Loucy (cell line): Measurements from ENCODE around the gene KLF2.

ENCODE experiments used
- H2AFZ ChIP-seq: fragments of 200-600 bp; sonication (generic); 2 replicates; pipeline ENCODE4 v1.6.0; 2016; ENCODE audit warnings: antibody characterized with exemption, mild to moderate bottlenecking, low read length, moderate library complexity
- H3F3A ChIP-seq: fragments of 200-600 bp; 2 replicates; pipeline ENCODE4 v1.6.0; 2016; ENCODE audit warnings: antibody characterized with exemption, low read depth, mild to moderate bottlenecking
- H3K27me3 ChIP-seq: fragments of 200-600 bp; sonication (generic); 2 replicates; pipeline ENCODE4 v1.6.1; 2014; ENCODE audit warnings: low read length, mild to moderate bottlenecking; ENCODE audit not compliant: insufficient read depth, poor library complexity, severe bottlenecking
- H3K36me3 ChIP-seq: fragments of 200-600 bp; sonication (generic); 2 replicates; pipeline ENCODE4 v1.6.1; 2016; ENCODE audit warnings: low read length; ENCODE audit not compliant: insufficient read depth
- H3K4me1 ChIP-seq: fragments of 200-600 bp; sonication (generic); 2 replicates; pipeline ENCODE4 v1.5.1; 2014; ENCODE audit warnings: low read length, mild to moderate bottlenecking; ENCODE audit not compliant: insufficient read depth, poor library complexity, severe bottlenecking
- H3K4me2 ChIP-seq: fragments of 200-600 bp; sonication (generic); 2 replicates; pipeline ENCODE4 v1.6.0; 2014; ENCODE audit warnings: antibody characterized with exemption, low read length, low read depth, mild to moderate bottlenecking; ENCODE audit not compliant: poor library complexity, severe bottlenecking
- H3K4me3 ChIP-seq: fragments of 200-600 bp; sonication (generic); 2 replicates; pipeline ENCODE4 v1.5.1; 2014; ENCODE audit warnings: low read length, mild to moderate bottlenecking, mixed read lengths; ENCODE audit not compliant: poor library complexity, severe bottlenecking
- H3K79me2 ChIP-seq: fragments of 200-600 bp; sonication (generic); 2 replicates; pipeline ENCODE4 v1.6.1; 2014; ENCODE audit warnings: low read length; ENCODE audit not compliant: insufficient read depth
- H3K9ac ChIP-seq: fragments of 200-600 bp; sonication (generic); 2 replicates; pipeline ENCODE4 v1.6.0; 2014; ENCODE audit warnings: mild to moderate bottlenecking, low read depth, low read length, moderate library complexity; ENCODE audit not compliant: poor library complexity, severe bottlenecking
- H3K9me2 ChIP-seq: fragments of 200-600 bp; sonication (generic); replicated peaks from 2 replicates; pipeline ENCODE4 v1.6.1; 2016; ENCODE audit warnings: low read depth, low read length, mixed read lengths
- H3K9me3 ChIP-seq: fragments of 200-600 bp; sonication (generic); 2 replicates; pipeline ENCODE4 v1.6.1; 2014; ENCODE audit warnings: mild to moderate bottlenecking, antibody characterized with exemption, low read length, low read depth; ENCODE audit not compliant: insufficient read depth
- H4K20me1 ChIP-seq: fragments of 200-600 bp; sonication (generic); 2 replicates; pipeline ENCODE4 v1.6.0; 2014; ENCODE audit warnings: antibody characterized with exemption, low read length, mild to moderate bottlenecking; ENCODE audit not compliant: insufficient read depth, poor library complexity, severe bottlenecking
- EZH2phosphoT487 ChIP-seq: fragments of 200-600 bp; IDR thresholded peaks from 2 replicates; pipeline ENCODE4 v1.6.1; 2018; ENCODE audit warnings: antibody characterized with exemption, mild to moderate bottlenecking, moderate library complexity, borderline replicate concordance
- TF ChIP-seq, protein P1 (sequence below): fragments of 200-600 bp; sonication (generic); conservative IDR thresholded peaks from 2 replicates; pipeline ENCODE4 v1.5.1; 2014; ENCODE audit warnings: mild to moderate bottlenecking, antibody characterized with exemption, low read length

Gene KLF2

DNA sequence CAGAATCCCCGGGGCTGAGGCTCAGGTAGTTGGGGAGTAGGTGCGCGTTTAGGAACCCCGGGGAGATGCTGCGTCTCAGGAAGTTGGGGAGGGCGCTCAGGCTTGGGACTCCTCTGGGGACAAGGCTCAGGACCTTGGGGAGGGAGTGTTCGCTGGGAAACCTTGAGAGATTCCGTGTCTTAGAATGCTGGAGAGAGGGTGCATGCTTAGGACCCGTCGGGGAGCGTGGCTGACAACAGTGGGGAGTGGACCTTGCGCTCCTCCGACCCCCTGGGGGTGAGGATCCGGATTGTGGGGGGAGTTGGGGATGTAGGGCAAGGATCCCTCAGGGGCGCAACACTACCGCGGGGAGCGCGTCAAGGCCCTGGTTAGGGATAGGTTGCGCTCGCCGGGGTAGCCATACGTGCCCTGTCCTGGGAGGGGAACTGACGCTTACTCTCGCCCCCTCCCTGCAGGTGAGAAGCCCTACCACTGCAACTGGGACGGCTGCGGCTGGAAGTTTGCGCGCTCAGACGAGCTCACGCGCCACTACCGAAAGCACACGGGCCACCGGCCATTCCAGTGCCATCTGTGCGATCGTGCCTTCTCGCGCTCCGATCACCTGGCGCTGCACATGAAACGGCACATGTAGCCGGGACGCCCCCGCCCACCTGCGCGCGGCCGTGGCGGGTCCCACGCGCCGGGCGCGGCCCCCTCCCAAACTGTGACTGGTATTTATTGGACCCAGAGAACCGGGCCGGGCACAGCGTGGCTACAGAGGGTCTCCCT, 2.0 kb downstream of the KLF2 start:
- Histone ChIP-seq H3K79me2 (no peaks in the 10 kb centered on the region), H3K36me3 (no peaks in the 10 kb centered on the region), H3K27me3 (peaks cover 5% of the 10 kb centered on the region), H3K9ac (no peak overlapping the region), H3F3A (no peaks in the 10 kb centered on the region), H3K9me2 (no peaks in the 10 kb centered on the region), H3K9me3 (no peaks in the 10 kb centered on the region), H3K4me2 (no peak overlapping the region), H4K20me1 (no peaks in the 10 kb centered on the region), H2AFZ (no peak overlapping the region), H3K4me3 (no peak overlapping the region), H3K4me1 (peaks cover 19% of the 10 kb centered on the region)
- TF ChIP-seq, protein P1, sequence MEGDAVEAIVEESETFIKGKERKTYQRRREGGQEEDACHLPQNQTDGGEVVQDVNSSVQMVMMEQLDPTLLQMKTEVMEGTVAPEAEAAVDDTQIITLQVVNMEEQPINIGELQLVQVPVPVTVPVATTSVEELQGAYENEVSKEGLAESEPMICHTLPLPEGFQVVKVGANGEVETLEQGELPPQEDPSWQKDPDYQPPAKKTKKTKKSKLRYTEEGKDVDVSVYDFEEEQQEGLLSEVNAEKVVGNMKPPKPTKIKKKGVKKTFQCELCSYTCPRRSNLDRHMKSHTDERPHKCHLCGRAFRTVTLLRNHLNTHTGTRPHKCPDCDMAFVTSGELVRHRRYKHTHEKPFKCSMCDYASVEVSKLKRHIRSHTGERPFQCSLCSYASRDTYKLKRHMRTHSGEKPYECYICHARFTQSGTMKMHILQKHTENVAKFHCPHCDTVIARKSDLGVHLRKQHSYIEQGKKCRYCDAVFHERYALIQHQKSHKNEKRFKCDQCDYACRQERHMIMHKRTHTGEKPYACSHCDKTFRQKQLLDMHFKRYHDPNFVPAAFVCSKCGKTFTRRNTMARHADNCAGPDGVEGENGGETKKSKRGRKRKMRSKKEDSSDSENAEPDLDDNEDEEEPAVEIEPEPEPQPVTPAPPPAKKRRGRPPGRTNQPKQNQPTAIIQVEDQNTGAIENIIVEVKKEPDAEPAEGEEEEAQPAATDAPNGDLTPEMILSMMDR = no peak
- TF ChIP-seq EZH2phosphoT487 = no peak

DNA sequence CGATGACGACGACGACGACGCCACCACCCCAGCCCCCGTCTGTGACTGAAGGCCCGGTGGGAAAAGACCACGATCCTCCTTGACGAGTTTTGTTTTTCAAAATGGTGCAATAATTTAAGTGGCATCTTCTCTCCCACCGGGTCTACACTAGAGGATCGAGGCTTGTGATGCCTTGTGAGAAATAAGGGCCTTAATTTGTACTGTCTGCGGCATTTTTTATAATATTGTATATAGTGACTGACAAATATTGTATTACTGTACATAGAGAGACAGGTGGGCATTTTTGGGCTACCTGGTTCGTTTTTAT, 2.5 kb downstream of the KLF2 start:
- no peak overlapping the region for H3K4me2 ChIP-seq
- H3K9me2 ChIP-seq = no peaks in the 10 kb centered on the region
- no peaks in the 10 kb centered on the region for H3K79me2 ChIP-seq
- H3F3A ChIP-seq = no peaks in the 10 kb centered on the region
- TF ChIP-seq, protein P1 = no peak
- no peak for TF ChIP-seq EZH2phosphoT487
- no peak overlapping the region for H3K4me3 ChIP-seq
- H2AFZ ChIP-seq = no peak overlapping the region
- peaks cover 5% of the 10 kb centered on the region for H3K27me3 ChIP-seq
- H3K36me3 ChIP-seq = no peaks in the 10 kb centered on the region
- H3K9me3 ChIP-seq = no peaks in the 10 kb centered on the region
- H3K4me1 ChIP-seq = peaks cover 19% of the 10 kb centered on the region
- H4K20me1 ChIP-seq = no peaks in the 10 kb centered on the region
- no peak overlapping the region for H3K9ac ChIP-seq

GRCh38 chr19:16327501-16327900, 2.9 kb downstream of the KLF2 start:
- no peaks in the 10 kb centered on the region for H3F3A ChIP-seq
- peaks cover 19% of the 10 kb centered on the region for H3K4me1 ChIP-seq
- H2AFZ ChIP-seq = no peak overlapping the region
- no peak overlapping the region for H3K4me3 ChIP-seq
- peak overlapping the region; percentile 60 for H3K4me2 ChIP-seq
- H4K20me1 ChIP-seq = no peaks in the 10 kb centered on the region
- H3K9me2 ChIP-seq = no peaks in the 10 kb centered on the region
- no peak overlapping the region for H3K9ac ChIP-seq
- no peaks in the 10 kb centered on the region for H3K36me3 ChIP-seq
- TF ChIP-seq, protein P1 = no peak
- TF ChIP-seq EZH2phosphoT487 = no peak
- H3K27me3 ChIP-seq = peaks cover 5% of the 10 kb centered on the region
- H3K9me3 ChIP-seq = no peaks in the 10 kb centered on the region
- H3K79me2 ChIP-seq = no peaks in the 10 kb centered on the region
